IMR-90 (cell line): ENCODE results near the gene CCDC51. TPM values are rescaled to one million over a fixed set of nuclear protein-coding genes. Genes with fewer than 3 reads are reported as not detected.

ENCODE experiments used
- ATAC-seq: fragments of 200-7000 bp; cut with Tn5 transposase; 2 replicates; pipeline ENCODE4 v1.9.1; 2020; ENCODE audit warnings: low read depth, mild to moderate bottlenecking, moderate library complexity
- BruUV-seq: library from RNA; stranded (reverse); fragments of 400-500 nt; replicated peaks from 2 replicates; lab custom pipeline; 2021; lab: Mats Ljungman, UMichigan
- CTCF ChIA-PET: fragments of 300-600 bp; formaldehyde crosslinking; extraction: SDS; loops from one replicate; lab custom pipeline; 2021; ENCODE audit warnings: antibody characterized with exemption; lab: Yijun Ruan, JAX
- POLR2A ChIA-PET: fragments of 300-600 bp; sonication (Branson Sonifier 250); formaldehyde crosslinking; loops from one replicate; lab custom pipeline; 2022; ENCODE audit warnings: antibody characterized with exemption; ENCODE audit not compliant: unreplicated experiment; lab: Charles Lee
- DNase-seq: peaks from one replicate; pipeline ENCODE4 v3.0.0; 2013
- H2AFZ ChIP-seq: replicated peaks from 2 replicates; pipeline ENCODE3; 2013; ENCODE audit warnings: low read length, mild to moderate bottlenecking; ENCODE audit not compliant: poor library complexity
- H2AK5ac ChIP-seq: 2 replicates; pipeline ENCODE4 v1.6.1; 2013; ENCODE audit warnings: low read depth, low read length, inconsistent platforms
- H2AK9ac ChIP-seq: replicated peaks from 2 replicates; pipeline ENCODE3; 2013; ENCODE audit warnings: mild to moderate bottlenecking, low read depth, low read length, moderate library complexity; ENCODE audit not compliant: poor library complexity
- H2BK120ac ChIP-seq: 2 replicates; pipeline ENCODE4 v1.6.1; 2013; ENCODE audit warnings: low read depth, low read length, inconsistent platforms
- H2BK15ac ChIP-seq: 3 replicates; pipeline ENCODE4 v1.6.1; 2013; ENCODE audit warnings: low read depth, low read length, inconsistent platforms
- H2BK20ac ChIP-seq: 2 replicates; pipeline ENCODE4 v1.6.1; 2013; ENCODE audit warnings: low read depth, mild to moderate bottlenecking, inconsistent platforms, low read length, moderate library complexity
- H2BK5ac ChIP-seq: 2 replicates; pipeline ENCODE4 v1.6.1; 2013; ENCODE audit warnings: mild to moderate bottlenecking, low read depth, low read length, inconsistent platforms; ENCODE audit not compliant: poor library complexity, severe bottlenecking
- H3K14ac ChIP-seq: replicated peaks from 2 replicates; pipeline ENCODE4 v1.6.1; 2013; ENCODE audit warnings: low read depth, low read length, inconsistent platforms
- H3K18ac ChIP-seq: 2 replicates; pipeline ENCODE4 v1.6.1; 2013; ENCODE audit warnings: low read depth, low read length, control low read depth
- H3K23ac ChIP-seq: 2 replicates; pipeline ENCODE4 v1.6.1; 2013; ENCODE audit warnings: low read depth, low read length, inconsistent platforms
- H3K27ac ChIP-seq: 2 replicates; pipeline ENCODE4 v1.5.1; 2013; ENCODE audit warnings: mild to moderate bottlenecking, control low read depth, low read length; ENCODE audit not compliant: insufficient read depth
- H3K27me3 ChIP-seq: 2 replicates; pipeline ENCODE4 v1.6.1; 2013; ENCODE audit warnings: low read length; ENCODE audit not compliant: control insufficient read depth, insufficient read depth
- H3K36me3 ChIP-seq: 2 replicates; pipeline ENCODE4 v1.6.1; 2013; ENCODE audit warnings: low read length, mixed read lengths; ENCODE audit not compliant: control insufficient read depth, insufficient read depth
- H3K4ac ChIP-seq: 2 replicates; pipeline ENCODE4 v1.6.1; 2013; ENCODE audit warnings: low read depth, low read length, inconsistent platforms
- H3K4me1 ChIP-seq: 2 replicates; pipeline ENCODE4 v1.6.1; 2013; ENCODE audit warnings: low read length, mixed read lengths; ENCODE audit not compliant: control insufficient read depth, insufficient read depth
- H3K4me2 ChIP-seq: 2 replicates; pipeline ENCODE4 v1.6.1; 2013; ENCODE audit warnings: low read depth, mild to moderate bottlenecking, control low read depth, low read length, moderate library complexity
- H3K4me3 ChIP-seq: 2 replicates; pipeline ENCODE4 v1.5.1; 2013; ENCODE audit warnings: low read depth, mild to moderate bottlenecking, control low read depth, low read length, moderate library complexity; ENCODE audit not compliant: insufficient read depth
- H3K56ac ChIP-seq: 2 replicates; pipeline ENCODE4 v1.6.1; 2013; ENCODE audit warnings: low read length, inconsistent platforms; ENCODE audit not compliant: insufficient read depth; ENCODE audit errors: extremely low read depth
- H3K79me1 ChIP-seq, 2 experiments: 2 replicates each; pipeline ENCODE4 v1.6.1; 2013; ENCODE audit warnings: low read length in 2 of 2, inconsistent platforms in 1 of 2, low read depth in 1 of 2
- H3K9ac ChIP-seq: 2 replicates; pipeline ENCODE4 v1.6.1; 2013; ENCODE audit warnings: low read depth, low read length, control low read depth
- H3K9me1 ChIP-seq: 2 replicates; pipeline ENCODE4 v1.6.1; 2013; ENCODE audit warnings: low read length, inconsistent platforms; ENCODE audit not compliant: insufficient read depth
- H3K9me3 ChIP-seq: 2 replicates; pipeline ENCODE4 v1.6.1; 2013; ENCODE audit warnings: low read length; ENCODE audit not compliant: control insufficient read depth, insufficient read depth
- H4K20me1 ChIP-seq: 2 replicates; pipeline ENCODE4 v1.6.1; 2013; ENCODE audit warnings: low read length, inconsistent platforms; ENCODE audit not compliant: insufficient read depth
- H4K5ac ChIP-seq: 2 replicates; pipeline ENCODE4 v1.6.1; 2013; ENCODE audit warnings: mild to moderate bottlenecking, low read depth, low read length, control low read depth
- H4K8ac ChIP-seq, 2 experiments: 2 replicates each; pipeline ENCODE4 v1.6.1; 2013; ENCODE audit warnings: low read depth in 2 of 2, low read length in 2 of 2, control low read depth in 1 of 2, inconsistent platforms in 1 of 2
- H4K91ac ChIP-seq: 2 replicates; pipeline ENCODE4 v1.6.1; 2013; ENCODE audit warnings: low read depth, low read length, inconsistent platforms; ENCODE audit not compliant: insufficient read depth
- MAZ ChIP-seq: IDR thresholded peaks from 2 replicates; pipeline ENCODE4 v1.6.1; 2012; ENCODE audit warnings: low read depth, mild to moderate bottlenecking, low read length, improper control_type of control experiment, moderate library complexity, borderline replicate concordance
- SMC3 ChIP-seq: fragments of 150-350 bp; IDR thresholded peaks from 2 replicates; pipeline ENCODE4 v1.6.1; 2016; ENCODE audit warnings: low read depth, mild to moderate bottlenecking, antibody characterized with exemption, low read length, moderate library complexity
- WGBS, 2 experiments: methylation state at CpG; one replicate each; pipeline versions ENCODE4 v1.1.5 to v1.1.7; 2013; ENCODE audit warnings: missing lambda C conversion rate in 2 of 2; ENCODE audit not compliant: insufficient read length in 1 of 2; ENCODE audit errors: extremely low coverage in 2 of 2; 5-methylcytosine and 5-hydroxymethylcytosine counted together
- dilution Hi-C: fragments of 300-500 bp; cut with HindIII; formaldehyde crosslinking; loops from one replicate; pipeline ENCODE4 v1.14.3; 2018; ENCODE audit warnings: low sequenced_read_pairs; ENCODE audit not compliant: unreplicated experiment
- in situ Hi-C: fragments of 300-500 bp; cut with MboI; formaldehyde crosslinking; loops from 3 replicates; pipeline ENCODE4 v1.14.3; 2019; ENCODE audit warnings: low sequenced_read_pairs, inconsistent platforms, mixed read lengths
- intact Hi-C: fragments of 100-400 bp; cut with micrococcal nuclease; formaldehyde crosslinking; loops from 2 replicates; pipeline ENCODE4 v1.10.0; 2022
- polyA plus RNA-seq, 3 experiments: library from polyadenylated mRNA; depleted of rRNA; stranded (reverse); fragments of >200 nt; gene quantifications; 2 replicates each; pipeline ENCODE4 v1.2.3, GENCODE V29; 2012; ENCODE audit warnings: low replicate concordance in 1 of 3
- total RNA-seq: library from RNA; depleted of rRNA; stranded (reverse); fragments of >200 nt; gene quantifications from 2 replicates; pipeline ENCODE4 v1.2.3, GENCODE V29; 2012

Gene CCDC51
- total and polyA plus RNA-seq, 2 of the 4 experiments (the other 2 are of a cell fraction) = 11.0 to 16.1 TPM

- Histone ChIP-seq H2BK15ac (no peak overlapping the region), H2BK5ac (peak overlapping the region; percentile 50), H4K8ac (peak overlapping the region; percentile 67 to 82), H3K79me1 (peaks cover 21 to 50% of the 10 kb centered on the region in 2 experiments; a peak in 3 of 4 replicates), H2AFZ (peak overlapping the region; percentile 98), H3K56ac (no peak overlapping the region), H3K4me2 (peak overlapping the region; percentile 77), H4K20me1 (peaks cover 26% of the 10 kb centered on the region), H4K5ac (0 out of 2 replicates have a peak overlapping the region, but pooled peaks have one; percentile 10), H3K27me3 (no peaks in the 10 kb centered on the region), H3K27ac (peak overlapping the region; percentile 49), H3K9ac (peak overlapping the region; percentile 62), H2AK5ac (peak overlapping the region; percentile 44; the same call in 1 of the 2 replicates), H2BK120ac (peak overlapping the region; percentile 18; the same call in 1 of the 2 replicates), H3K18ac (peak overlapping the region; percentile 20; the same call in 1 of the 2 replicates), H3K4ac (peak overlapping the region; percentile 70), H3K23ac (no peak overlapping the region; the same call in 1 of the 2 replicates), H3K9me3 (no peaks in the 10 kb centered on the region), H3K36me3 (peaks cover 18% of the 10 kb centered on the region), H3K14ac (peak overlapping the region; percentile 57), H2AK9ac (peak overlapping the region; percentile 98), H2BK20ac (no peak overlapping the region), H3K4me3 (peak overlapping the region; percentile 50), H3K9me1 (peaks cover 16% of the 10 kb centered on the region), H4K91ac (peak overlapping the region; percentile 57; the same call in 1 of the 2 replicates), H3K4me1 (peaks cover 29% of the 10 kb centered on the region)
- in situ Hi-C loops (no loop called here), dilution Hi-C loops (no loop called here), intact Hi-C loops (no loop called here)
- ChIA-PET CTCF (interaction anchor here (1.2 kb wide), 1 partner anchor 29 kb away, joined by 3 read pairs; no protein-coding TSS in a partner anchor), POLR2A (no interaction called here)
- no peak for TF ChIP-seq SMC3
- TF ChIP-seq MAZ = 0 out of 2 replicates have a peak, but pooled peaks have one; percentile 41
- no TSS peak for BruUV-seq
- DNase-seq (peak; percentile 8), ATAC-seq (peak; percentile 66)
- 0% methylated on average over 28 of the region's 86 CpGs; no CpG with 5 or more reads in 1 of the 2 experiments for WGBS, 2 experiments
Observed at GRCh38 chr3:48429317-48429959, 10.5 kb downstream of the CCDC51 start.
